B cell (primary cell): Measurements from ENCODE around the gene ASB8.

ENCODE experiments used
- EZH2 ChIP-seq: IDR thresholded peaks from 2 replicates; pipeline ENCODE4 v1.6.1; 2012; ENCODE audit warnings: borderline replicate concordance, low read depth, mild to moderate bottlenecking, moderate library complexity, low read length; ENCODE audit not compliant: insufficient read depth, poor library complexity, severe bottlenecking
- TF ChIP-seq, protein P1 (sequence below): fragments of 200-600 bp; IDR thresholded peaks from one replicate; pipeline ENCODE4 v1.8.0; 2022; ENCODE audit warnings: antibody characterized with exemption, mild to moderate bottlenecking

GRCh38 chr12:48163150-48163747 is 5.9 kb upstream of the ASB8 start:
- TF ChIP-seq, protein P1, sequence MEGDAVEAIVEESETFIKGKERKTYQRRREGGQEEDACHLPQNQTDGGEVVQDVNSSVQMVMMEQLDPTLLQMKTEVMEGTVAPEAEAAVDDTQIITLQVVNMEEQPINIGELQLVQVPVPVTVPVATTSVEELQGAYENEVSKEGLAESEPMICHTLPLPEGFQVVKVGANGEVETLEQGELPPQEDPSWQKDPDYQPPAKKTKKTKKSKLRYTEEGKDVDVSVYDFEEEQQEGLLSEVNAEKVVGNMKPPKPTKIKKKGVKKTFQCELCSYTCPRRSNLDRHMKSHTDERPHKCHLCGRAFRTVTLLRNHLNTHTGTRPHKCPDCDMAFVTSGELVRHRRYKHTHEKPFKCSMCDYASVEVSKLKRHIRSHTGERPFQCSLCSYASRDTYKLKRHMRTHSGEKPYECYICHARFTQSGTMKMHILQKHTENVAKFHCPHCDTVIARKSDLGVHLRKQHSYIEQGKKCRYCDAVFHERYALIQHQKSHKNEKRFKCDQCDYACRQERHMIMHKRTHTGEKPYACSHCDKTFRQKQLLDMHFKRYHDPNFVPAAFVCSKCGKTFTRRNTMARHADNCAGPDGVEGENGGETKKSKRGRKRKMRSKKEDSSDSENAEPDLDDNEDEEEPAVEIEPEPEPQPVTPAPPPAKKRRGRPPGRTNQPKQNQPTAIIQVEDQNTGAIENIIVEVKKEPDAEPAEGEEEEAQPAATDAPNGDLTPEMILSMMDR, result no peak
- no peak for TF ChIP-seq EZH2
